ENCODE measurements around the gene TMEM272.

TMEM272 gene

GRCh38 chr13:51856027-51856736 is 11.2 kb upstream of the TMEM272 start:
- no peak for DNase-seq (ENCODE audit: low read depth in 1 of 2, low spot score in 1 of 2)

- DNase-seq (ENCODE audit: low read depth in 1 of 2, low spot score in 1 of 2): no peak
These were observed 4.4 kb upstream of the TMEM272 start for GRCh38 chr13:51849145-51850101.

- DNase-seq (ENCODE audit: low read depth in 1 of 2, low spot score in 1 of 2): no peak
These were observed 3.7 kb upstream of the TMEM272 start for GRCh38 chr13:51848674-51849073.

GRCh38 chr13:51846756-51847155 is 1.8 kb upstream of the TMEM272 start:
- DNase-seq (ENCODE audit: low read depth in 1 of 2, low spot score in 1 of 2): no peak

- no peak for DNase-seq (ENCODE audit: low read depth in 1 of 2, low spot score in 1 of 2)
These were observed 769 bp upstream of the TMEM272 start for GRCh38 chr13:51845574-51846318.

GRCh38 chr13:51843529-51843928 is 1.4 kb downstream of the TMEM272 start:
- DNase-seq (ENCODE audit: low read depth in 1 of 2, low spot score in 1 of 2): no peak

- no peak for DNase-seq (ENCODE audit: low read depth in 1 of 2, low spot score in 1 of 2)
These were observed 3.2 kb downstream of the TMEM272 start for GRCh38 chr13:51841732-51842131.

- DNase-seq (ENCODE audit: low read depth in 1 of 2, low spot score in 1 of 2): no peak
These were observed 4.1 kb downstream of the TMEM272 start for GRCh38 chr13:51840917-51841316.

- DNase-seq (ENCODE audit: low read depth in 1 of 2, low spot score in 1 of 2): no peak
These were observed 5.1 kb downstream of the TMEM272 start for GRCh38 chr13:51839711-51840540.

- no peak for DNase-seq (ENCODE audit: low read depth in 1 of 2, low spot score in 1 of 2)
These were observed 6.6 kb downstream of the TMEM272 start for GRCh38 chr13:51838240-51838846.

- DNase-seq (ENCODE audit: low read depth in 1 of 2, low spot score in 1 of 2): no peak
These were observed 8.0 kb downstream of the TMEM272 start for GRCh38 chr13:51837016-51837415.

GRCh38 chr13:51834581-51835171 is 10.3 kb downstream of the TMEM272 start:
- DNase-seq (ENCODE audit: low read depth in 1 of 2, low spot score in 1 of 2): no peak

- no peak for DNase-seq (ENCODE audit: low read depth in 1 of 2, low spot score in 1 of 2)
These were observed 11.0 kb downstream of the TMEM272 start for GRCh38 chr13:51833980-51834379.

- peak in 1 of 2 donors; percentile 31 for DNase-seq (ENCODE audit: low read depth in 1 of 2, low spot score in 1 of 2)
These were observed 12.4 kb downstream of the TMEM272 start for GRCh38 chr13:51832471-51833152.

- DNase-seq (ENCODE audit: low read depth in 1 of 2, low spot score in 1 of 2): no peak
These were observed 13.5 kb downstream of the TMEM272 start for GRCh38 chr13:51831519-51831918.

- no peak for DNase-seq (ENCODE audit: low read depth in 1 of 2, low spot score in 1 of 2)
These were observed 15.4 kb downstream of the TMEM272 start for GRCh38 chr13:51829568-51829899.

GRCh38 chr13:51828730-51829567 is 16.0 kb downstream of the TMEM272 start:
- DNase-seq (ENCODE audit: low read depth in 1 of 2, low spot score in 1 of 2): no peak

- DNase-seq (ENCODE audit: low read depth in 1 of 2, low spot score in 1 of 2): no peak
These were observed 17.7 kb downstream of the TMEM272 start for GRCh38 chr13:51827254-51827653.
